ENCODE measurements around the gene GPC5.

The GPC5 gene

GRCh38 chr13:92592757-92593156, 1194.3 kb downstream of the GPC5 start:
- CTCF ChIA-PET: no interaction called here
- no peak for DNase-seq
- Mint-ChIP-seq H3K27me3 (no peaks in the 10 kb centered on the region), H3K27ac (no peak overlapping the region), H3K36me3 (no peaks in the 10 kb centered on the region), H3K9me3 (peaks cover 6% of the 10 kb centered on the region), H3K4me1 (no peaks in the 10 kb centered on the region), H3K4me3 (no peak overlapping the region)

- Mint-ChIP-seq H3K27ac (no peak overlapping the region), H3K36me3 (no peaks in the 10 kb centered on the region), H3K27me3 (no peaks in the 10 kb centered on the region), H3K9me3 (peaks cover 2% of the 10 kb centered on the region), H3K4me3 (no peak overlapping the region), H3K4me1 (no peaks in the 10 kb centered on the region)
- CTCF ChIA-PET: no interaction called here
- no peak for DNase-seq
Measured at GRCh38 chr13:92602560-92602959, 1204.1 kb downstream of the GPC5 start.

- H3K36me3 Mint-ChIP-seq: no peaks in the 10 kb centered on the region
- no peak overlapping the region for H3K27ac Mint-ChIP-seq
- no peak overlapping the region for H3K4me3 Mint-ChIP-seq
- peaks cover 2% of the 10 kb centered on the region for H3K9me3 Mint-ChIP-seq
- CTCF ChIA-PET: no interaction called here
- H3K27me3 Mint-ChIP-seq: no peaks in the 10 kb centered on the region
- DNase-seq: no peak
- no peaks in the 10 kb centered on the region for H3K4me1 Mint-ChIP-seq
Measured at GRCh38 chr13:92609376-92609775, 1211.0 kb downstream of the GPC5 start.

GRCh38 chr13:92612892-92613291, 1214.5 kb downstream of the GPC5 start:
- H3K9me3 Mint-ChIP-seq: peaks cover 2% of the 10 kb centered on the region
- no peak overlapping the region for H3K4me3 Mint-ChIP-seq
- H3K27ac Mint-ChIP-seq: no peak overlapping the region
- H3K4me1 Mint-ChIP-seq: no peaks in the 10 kb centered on the region
- CTCF ChIA-PET: no interaction called here
- no peaks in the 10 kb centered on the region for H3K36me3 Mint-ChIP-seq
- no peaks in the 10 kb centered on the region for H3K27me3 Mint-ChIP-seq
- no peak for DNase-seq

- CTCF ChIA-PET: no interaction called here
- Mint-ChIP-seq H3K4me1 (no peaks in the 10 kb centered on the region), H3K27ac (no peak overlapping the region), H3K36me3 (no peaks in the 10 kb centered on the region), H3K9me3 (no peaks in the 10 kb centered on the region), H3K4me3 (no peak overlapping the region), H3K27me3 (no peaks in the 10 kb centered on the region)
- DNase-seq: no peak
Measured at GRCh38 chr13:92613921-92614320, 1215.5 kb downstream of the GPC5 start.

- no peak for DNase-seq
- H3K27me3 Mint-ChIP-seq: no peaks in the 10 kb centered on the region
- CTCF ChIA-PET: no interaction called here
- H3K27ac Mint-ChIP-seq: no peak overlapping the region
- H3K4me3 Mint-ChIP-seq: no peak overlapping the region
- H3K9me3 Mint-ChIP-seq: peaks cover 2% of the 10 kb centered on the region
- H3K4me1 Mint-ChIP-seq: no peaks in the 10 kb centered on the region
- no peaks in the 10 kb centered on the region for H3K36me3 Mint-ChIP-seq
Measured at GRCh38 chr13:92621985-92622384, 1223.6 kb downstream of the GPC5 start.

GRCh38 chr13:92622905-92623304, 1224.5 kb downstream of the GPC5 start:
- CTCF ChIA-PET: no interaction called here
- Mint-ChIP-seq H3K27me3 (no peaks in the 10 kb centered on the region), H3K4me3 (no peak overlapping the region), H3K9me3 (peaks cover 2% of the 10 kb centered on the region), H3K36me3 (no peaks in the 10 kb centered on the region), H3K4me1 (no peaks in the 10 kb centered on the region), H3K27ac (no peak overlapping the region)
- DNase-seq: no peak

GRCh38 chr13:92626274-92626673, 1227.9 kb downstream of the GPC5 start:
- Mint-ChIP-seq H3K4me3 (no peak overlapping the region), H3K36me3 (no peaks in the 10 kb centered on the region), H3K4me1 (no peaks in the 10 kb centered on the region), H3K27ac (no peak overlapping the region), H3K27me3 (no peaks in the 10 kb centered on the region), H3K9me3 (peaks cover 2% of the 10 kb centered on the region)
- no peak for DNase-seq
- CTCF ChIA-PET: no interaction called here

- H3K4me1 Mint-ChIP-seq: no peaks in the 10 kb centered on the region
- H3K9me3 Mint-ChIP-seq: peaks cover 3% of the 10 kb centered on the region
- no peaks in the 10 kb centered on the region for H3K36me3 Mint-ChIP-seq
- CTCF ChIA-PET: no interaction called here
- H3K27me3 Mint-ChIP-seq: no peaks in the 10 kb centered on the region
- H3K27ac Mint-ChIP-seq: no peak overlapping the region
- H3K4me3 Mint-ChIP-seq: no peak overlapping the region
- no peak for DNase-seq
Measured at GRCh38 chr13:92640936-92641335, 1242.5 kb downstream of the GPC5 start.

GRCh38 chr13:92649140-92649813, 1250.9 kb downstream of the GPC5 start:
- CTCF ChIA-PET: no interaction called here
- no peak for DNase-seq
- no peak overlapping the region for H3K27ac Mint-ChIP-seq
- no peaks in the 10 kb centered on the region for H3K27me3 Mint-ChIP-seq
- no peaks in the 10 kb centered on the region for H3K9me3 Mint-ChIP-seq
- H3K4me1 Mint-ChIP-seq: no peaks in the 10 kb centered on the region
- H3K4me3 Mint-ChIP-seq: no peak overlapping the region
- H3K36me3 Mint-ChIP-seq: no peaks in the 10 kb centered on the region

- H3K27ac Mint-ChIP-seq: no peak overlapping the region
- no peaks in the 10 kb centered on the region for H3K4me1 Mint-ChIP-seq
- no peak for DNase-seq
- no peak overlapping the region for H3K4me3 Mint-ChIP-seq
- no peaks in the 10 kb centered on the region for H3K36me3 Mint-ChIP-seq
- H3K27me3 Mint-ChIP-seq: no peaks in the 10 kb centered on the region
- peaks cover 9% of the 10 kb centered on the region for H3K9me3 Mint-ChIP-seq
- CTCF ChIA-PET: no interaction called here
Measured at GRCh38 chr13:92656103-92656502, 1257.7 kb downstream of the GPC5 start.

GRCh38 chr13:92656648-92657047, 1258.2 kb downstream of the GPC5 start:
- Mint-ChIP-seq H3K4me3 (no peak overlapping the region), H3K27me3 (no peaks in the 10 kb centered on the region), H3K9me3 (peaks cover 9% of the 10 kb centered on the region), H3K36me3 (no peaks in the 10 kb centered on the region), H3K4me1 (no peaks in the 10 kb centered on the region), H3K27ac (no peak overlapping the region)
- DNase-seq: no peak
- CTCF ChIA-PET: no interaction called here

GRCh38 chr13:92657565-92657964, 1259.1 kb downstream of the GPC5 start:
- H3K36me3 Mint-ChIP-seq: no peaks in the 10 kb centered on the region
- H3K27ac Mint-ChIP-seq: no peak overlapping the region
- no peaks in the 10 kb centered on the region for H3K27me3 Mint-ChIP-seq
- CTCF ChIA-PET: no interaction called here
- DNase-seq: no peak
- no peaks in the 10 kb centered on the region for H3K4me1 Mint-ChIP-seq
- peaks cover 9% of the 10 kb centered on the region for H3K9me3 Mint-ChIP-seq
- no peak overlapping the region for H3K4me3 Mint-ChIP-seq

- Mint-ChIP-seq H3K4me3 (no peak overlapping the region), H3K4me1 (no peaks in the 10 kb centered on the region), H3K27ac (no peak overlapping the region), H3K9me3 (peaks cover 9% of the 10 kb centered on the region), H3K36me3 (no peaks in the 10 kb centered on the region), H3K27me3 (no peaks in the 10 kb centered on the region)
- CTCF ChIA-PET: no interaction called here
- DNase-seq: no peak
Measured at GRCh38 chr13:92658293-92658692, 1259.9 kb downstream of the GPC5 start.

- no peak overlapping the region for H3K4me3 Mint-ChIP-seq
- H3K27ac Mint-ChIP-seq: no peak overlapping the region
- H3K36me3 Mint-ChIP-seq: no peaks in the 10 kb centered on the region
- H3K9me3 Mint-ChIP-seq: peaks cover 6% of the 10 kb centered on the region
- H3K4me1 Mint-ChIP-seq: no peaks in the 10 kb centered on the region
- H3K27me3 Mint-ChIP-seq: no peaks in the 10 kb centered on the region
- CTCF ChIA-PET: no interaction called here
- DNase-seq: no peak
Measured at GRCh38 chr13:92661406-92661805, 1263.0 kb downstream of the GPC5 start.

- Mint-ChIP-seq H3K36me3 (no peaks in the 10 kb centered on the region), H3K9me3 (peaks cover 10% of the 10 kb centered on the region), H3K27me3 (no peaks in the 10 kb centered on the region), H3K4me3 (no peak overlapping the region), H3K4me1 (no peaks in the 10 kb centered on the region), H3K27ac (no peak overlapping the region)
- CTCF ChIA-PET: no interaction called here
- no peak for DNase-seq
Measured at GRCh38 chr13:92668157-92668556, 1269.7 kb downstream of the GPC5 start.
